Caco-2 (cell line): ENCODE data around the gene MTHFSD. TPM values are rescaled to one million over a fixed set of nuclear protein-coding genes. Genes with fewer than 3 reads are reported as not detected.

Source experiments
- BruUV-seq: library from RNA; stranded (reverse); fragments of 400-500 nt; replicated peaks from 2 replicates; lab custom pipeline; 2021; lab: Mats Ljungman, UMichigan
- CTCF ChIA-PET: fragments of 300-600 bp; sonication (Branson Sonifier 250); formaldehyde crosslinking; loops from one replicate; lab custom pipeline; 2022; ENCODE audit warnings: antibody characterized with exemption; lab: Charles Lee
- POLR2A ChIA-PET: fragments of 300-600 bp; sonication (Branson Sonifier 250); formaldehyde crosslinking; loops from one replicate; lab custom pipeline; 2022; ENCODE audit warnings: antibody characterized with exemption; lab: Charles Lee
- DNase-seq, 2 experiments: peaks; one replicate each; pipeline versions ENCODE4 v3.0.0 to v3.0.0-alpha.2; 2020 to 2022
- H3K27me3 ChIP-seq: replicated peaks from 2 replicates; pipeline ENCODE4 v1.6.0; 2011; ENCODE audit warnings: low read length; ENCODE audit not compliant: control insufficient read depth, insufficient read depth
- H3K36me3 ChIP-seq: 2 replicates; pipeline ENCODE4 v1.5.1; 2011; ENCODE audit warnings: low read length; ENCODE audit not compliant: control insufficient read depth, insufficient read depth
- H3K4me1 ChIP-seq: fragments of 250-450 bp; sonication (Bioruptor Pico); 2 replicates; pipeline ENCODE4 v1.5.1; 2020; ENCODE audit warnings: mild to moderate bottlenecking
- H3K4me3 ChIP-seq: 2 replicates; pipeline ENCODE4 v1.5.1; 2011; ENCODE audit warnings: low read depth, mild to moderate bottlenecking, control low read depth, low read length
- H3K9me3 ChIP-seq: fragments of 250-450 bp; sonication (Bioruptor Pico); 2 replicates; pipeline ENCODE4 v1.5.1; 2020; ENCODE audit warnings: mild to moderate bottlenecking, moderate library complexity
- H3K27ac Mint-ChIP-seq: one replicate; pipeline ENCODE4 v1.8.0; 2022; ENCODE audit warnings: mixed read lengths; ENCODE audit not compliant: unreplicated experiment
- H3K27me3 Mint-ChIP-seq: one replicate; pipeline ENCODE4 v1.8.0; 2022; ENCODE audit warnings: mixed read lengths; ENCODE audit not compliant: insufficient read depth, unreplicated experiment
- H3K36me3 Mint-ChIP-seq: one replicate; pipeline ENCODE4 v1.8.0; 2022; ENCODE audit warnings: mild to moderate bottlenecking, mixed read lengths; ENCODE audit not compliant: insufficient read depth, unreplicated experiment
- H3K4me1 Mint-ChIP-seq: one replicate; pipeline ENCODE4 v1.8.0; 2022; ENCODE audit warnings: low read depth, mixed read lengths; ENCODE audit not compliant: unreplicated experiment
- H3K4me3 Mint-ChIP-seq: one replicate; pipeline ENCODE4 v1.8.0; 2022; ENCODE audit warnings: mild to moderate bottlenecking, moderate library complexity, mixed read lengths; ENCODE audit not compliant: unreplicated experiment
- H3K9me3 Mint-ChIP-seq: one replicate; pipeline ENCODE4 v1.8.0; 2022; ENCODE audit warnings: mixed read lengths; ENCODE audit not compliant: unreplicated experiment
- CTCF ChIP-seq, 2 experiments: fragments of 200-600 bp in 1 of 2; IDR thresholded peaks; 1 replicate in 1 of 2; 2 replicates in 1 of 2; pipeline versions ENCODE4 v1.5.1 to v1.8.0; 2011 to 2022; ENCODE audit warnings: antibody characterized with exemption in 1 of 2, control low read depth in 1 of 2, inconsistent platforms in 1 of 2, low read depth in 1 of 2, low read length in 1 of 2, mild to moderate bottlenecking in 1 of 2, moderate library complexity in 1 of 2; ENCODE audit not compliant: insufficient read depth in 1 of 2, severe bottlenecking in 1 of 2, unreplicated experiment in 1 of 2
- intact Hi-C: fragments of 100-400 bp; cut with micrococcal nuclease; formaldehyde crosslinking; loops from one replicate; pipeline ENCODE4 v1.10.0; 2022; ENCODE audit not compliant: unreplicated experiment
- total RNA-seq: library from RNA; stranded (reverse); gene quantifications from 2 replicates; pipeline ENCODE4 v1.2.3, GENCODE V29; 2022

MTHFSD gene
- total RNA-seq, 1 experiment from 2014 or later: 33.0 TPM

GRCh38 chr16:86579268-86580062 lies 24.4 kb upstream of the MTHFSD start:
- H3K27ac Mint-ChIP-seq: no peak overlapping the region
- no TSS peak for BruUV-seq
- H3K9me3 Mint-ChIP-seq: no peaks in the 10 kb centered on the region
- Histone ChIP-seq H3K4me1 (peaks cover 7% of the 10 kb centered on the region; the same call in 1 of the 2 replicates), H3K27me3 (no peaks in the 10 kb centered on the region), H3K36me3 (no peaks in the 10 kb centered on the region), H3K9me3 (no peaks in the 10 kb centered on the region), H3K4me3 (no peak overlapping the region)
- DNase-seq: no peak
- POLR2A ChIA-PET: no interaction called here
- TF ChIP-seq CTCF (IDR thresholded peaks at IDR 0.05; ENCODE audit: insufficient read depth in 1 of 2, low read depth in 1 of 2, low read length in 1 of 2, severe bottlenecking in 1 of 2, unreplicated experiment in 1 of 2): no peak
- CTCF ChIA-PET: no interaction called here
- intact Hi-C loops: loop anchor here (5.0 kb wide), 2 partner anchors 253 to 483 kb away; no protein-coding TSS in a partner anchor
- H3K4me3 Mint-ChIP-seq: no peak overlapping the region
- peaks cover 7% of the 10 kb centered on the region for H3K4me1 Mint-ChIP-seq
- peaks cover 10% of the 10 kb centered on the region for H3K36me3 Mint-ChIP-seq
- peaks cover 25% of the 10 kb centered on the region for H3K27me3 Mint-ChIP-seq

DNA sequence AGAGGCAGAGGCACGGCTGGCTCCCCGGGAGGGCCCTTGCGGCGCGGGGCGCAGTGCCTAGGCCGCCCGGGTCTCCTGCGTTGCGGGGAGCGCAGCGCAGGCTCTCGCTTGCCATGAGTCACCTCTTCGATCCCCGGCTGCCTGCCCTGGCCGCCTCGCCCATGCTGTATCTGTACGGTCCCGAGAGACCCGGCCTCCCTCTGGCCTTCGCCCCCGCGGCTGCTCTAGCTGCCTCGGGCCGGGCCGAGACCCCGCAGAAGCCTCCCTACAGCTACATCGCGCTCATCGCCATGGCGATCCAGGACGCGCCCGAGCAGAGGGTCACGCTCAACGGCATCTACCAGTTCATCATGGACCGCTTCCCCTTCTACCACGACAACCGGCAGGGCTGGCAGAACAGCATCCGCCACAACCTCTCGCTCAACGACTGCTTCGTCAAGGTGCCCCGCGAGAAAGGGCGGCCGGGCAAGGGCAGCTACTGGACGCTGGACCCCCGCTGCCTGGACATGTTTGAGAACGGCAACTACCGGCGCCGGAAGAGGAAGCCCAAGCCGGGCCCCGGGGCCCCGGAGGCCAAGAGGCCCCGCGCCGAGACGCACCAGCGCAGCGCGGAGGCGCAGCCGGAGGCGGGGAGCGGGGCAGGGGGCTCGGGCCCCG lies 23.7 kb upstream of the MTHFSD start:
- no peak overlapping the region for H3K4me3 Mint-ChIP-seq
- BruUV-seq: no TSS peak

More for the DNA sequence above, 23.7 kb upstream of the MTHFSD start:
- H3K36me3 ChIP-seq: no peaks in the 10 kb centered on the region
- H3K36me3 Mint-ChIP-seq: peaks cover 10% of the 10 kb centered on the region
- H3K9me3 Mint-ChIP-seq: no peaks in the 10 kb centered on the region
- no peaks in the 10 kb centered on the region for H3K27me3 ChIP-seq
- TF ChIP-seq CTCF (IDR thresholded peaks at IDR 0.05; ENCODE audit: insufficient read depth in 1 of 2, low read depth in 1 of 2, low read length in 1 of 2, severe bottlenecking in 1 of 2, unreplicated experiment in 1 of 2): no peak
- no peak overlapping the region for H3K27ac Mint-ChIP-seq
- POLR2A ChIA-PET: no interaction called here
- DNase-seq: no peak
- peaks cover 7% of the 10 kb centered on the region for H3K4me1 Mint-ChIP-seq
- intact Hi-C loops: loop anchor here (5.0 kb wide), 2 partner anchors 254 to 484 kb away; no protein-coding TSS in a partner anchor
- H3K9me3 ChIP-seq: no peaks in the 10 kb centered on the region
- CTCF ChIA-PET: no interaction called here
- peaks cover 24% of the 10 kb centered on the region for H3K27me3 Mint-ChIP-seq
- peaks cover 9% of the 10 kb centered on the region; the same call in 1 of the 2 replicates for H3K4me1 ChIP-seq
- no peak overlapping the region for H3K4me3 ChIP-seq
